SH-SY5Y (cell line): ENCODE data around the gene NFIL3.

Experiments used
- GATA2 ChIP-seq: IDR thresholded peaks from 2 replicates; pipeline ENCODE4 v1.6.1; 2011; ENCODE audit warnings: mild to moderate bottlenecking, low read depth, low read length
- GATA3 ChIP-seq: IDR thresholded peaks from 2 replicates; pipeline ENCODE4 v1.6.1; 2011; ENCODE audit warnings: low read depth, mild to moderate bottlenecking, low read length, moderate library complexity

- TF ChIP-seq GATA3 (no peak), GATA2 (no peak)
These were observed 48.7 kb downstream of the NFIL3 start for GRCh38 chr9:91374939-91375338.
